ENCODE results near the gene LY86.

The LY86 gene

GRCh38 chr6:6620766-6621425 is 32.4 kb downstream of the LY86 start:
- DNase-seq (ENCODE audit: low read depth in 4 of 4, low spot score in 1 of 4) = no peak

GRCh38 chr6:6622501-6622900 is 34.0 kb downstream of the LY86 start:
- DNase-seq (ENCODE audit: low read depth in 4 of 4, low spot score in 1 of 4) = no peak

- no peak for DNase-seq (ENCODE audit: low read depth in 4 of 4, low spot score in 1 of 4)
Observed at GRCh38 chr6:6623553-6623952, 35.0 kb downstream of the LY86 start.

DNA sequence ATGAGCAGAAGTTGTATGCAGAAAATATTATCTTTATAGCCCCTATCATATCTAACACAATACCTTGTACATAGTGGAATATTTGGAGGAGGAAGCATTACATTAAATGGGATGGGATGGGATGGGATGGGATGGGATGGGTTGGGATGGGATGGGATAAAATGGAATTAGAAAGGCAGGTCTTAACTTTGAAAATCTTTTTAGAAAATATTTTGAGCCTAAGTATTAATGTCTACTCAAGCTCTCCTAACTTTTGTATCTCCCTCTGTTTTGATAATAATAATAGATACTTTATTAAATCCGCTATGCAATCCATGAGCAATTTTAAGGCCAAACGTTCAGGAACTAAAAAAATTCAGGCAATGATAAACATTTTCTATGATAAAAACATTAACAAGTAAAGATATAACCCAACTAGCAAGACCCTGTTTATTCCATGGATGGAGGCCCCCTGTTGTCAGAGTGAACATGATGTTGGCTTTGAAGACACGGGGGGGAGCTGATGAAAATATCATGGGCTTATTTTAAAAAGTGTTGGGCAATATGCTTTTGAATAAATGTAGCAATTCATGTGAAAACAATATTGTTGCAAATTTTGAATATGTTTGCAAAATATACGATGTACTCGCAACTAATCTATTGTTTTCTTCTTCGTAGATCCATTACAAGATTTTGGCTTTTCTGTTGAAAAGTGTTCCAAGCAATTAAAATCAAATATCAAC is 35.9 kb downstream of the LY86 start:
- no peak for DNase-seq (ENCODE audit: low read depth in 4 of 4, low spot score in 1 of 4)

- DNase-seq (ENCODE audit: low read depth in 4 of 4, low spot score in 1 of 4) = no peak
Observed at GRCh38 chr6:6626187-6626586, 37.7 kb downstream of the LY86 start.

DNA sequence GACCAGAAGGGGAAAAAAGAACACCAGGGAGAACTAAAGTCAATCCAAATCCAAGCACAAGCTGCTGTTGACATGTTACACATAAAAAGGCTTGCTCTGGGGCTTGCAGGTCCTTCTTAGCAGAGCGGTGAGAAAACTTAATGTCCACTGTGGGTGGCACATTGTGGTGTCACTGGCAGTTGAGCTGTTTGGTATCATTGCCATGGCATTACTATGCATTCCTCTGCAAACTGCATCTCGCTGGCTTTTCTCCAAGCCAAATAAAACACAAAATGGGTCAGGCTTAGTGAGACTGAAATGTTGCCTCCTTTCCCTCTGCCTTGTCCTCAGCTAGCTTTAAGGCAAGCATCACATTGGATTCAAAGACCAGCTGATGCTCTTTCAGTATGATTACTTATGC is 40.9 kb downstream of the LY86 start:
- no peak for DNase-seq (ENCODE audit: low read depth in 4 of 4, low spot score in 1 of 4)

GRCh38 chr6:6631053-6631452 is 42.5 kb downstream of the LY86 start:
- DNase-seq (ENCODE audit: low read depth in 4 of 4, low spot score in 1 of 4) = no peak

DNA sequence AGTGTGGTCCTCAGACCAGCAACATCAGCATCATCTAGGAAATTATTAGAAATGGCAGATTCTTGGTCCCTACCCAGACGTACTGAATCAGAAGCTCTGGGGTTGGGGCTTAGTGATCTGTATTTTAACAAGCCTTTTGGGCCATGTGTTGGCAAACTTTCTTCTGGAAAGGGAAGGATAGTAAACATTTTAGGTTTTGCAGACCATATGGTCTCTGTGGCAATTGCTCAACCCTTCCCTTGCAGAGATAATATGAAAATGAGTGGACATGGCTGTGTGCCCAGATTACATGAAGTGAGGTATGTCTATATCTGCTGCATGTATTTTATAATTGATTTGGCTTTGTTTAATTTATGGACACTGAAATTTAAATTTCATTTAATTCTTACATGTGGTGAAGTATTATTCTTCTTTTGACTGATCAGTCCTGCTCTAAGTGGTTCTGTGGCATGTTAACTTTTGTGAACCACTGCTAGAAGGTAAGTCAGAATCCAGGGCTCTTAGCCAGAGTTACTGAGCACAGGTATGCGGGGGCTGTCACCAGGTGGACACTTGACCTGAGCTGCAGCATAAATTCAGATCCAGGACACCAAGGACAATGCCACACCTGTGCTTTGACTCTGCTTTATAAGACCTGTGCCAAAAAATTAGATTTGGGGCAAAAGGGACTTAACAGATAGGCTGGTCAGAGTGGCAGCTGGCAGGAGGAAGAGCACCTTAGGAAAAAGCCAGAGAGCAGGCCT is 43.2 kb downstream of the LY86 start:
- DNase-seq (ENCODE audit: low read depth in 4 of 4, low spot score in 1 of 4) = no peak

- DNase-seq (ENCODE audit: low read depth in 4 of 4, low spot score in 1 of 4) = no peak
Observed at GRCh38 chr6:6633898-6634734, 45.6 kb downstream of the LY86 start.

- no peak for DNase-seq (ENCODE audit: low read depth in 4 of 4, low spot score in 1 of 4)
Observed at GRCh38 chr6:6634735-6635075, 46.2 kb downstream of the LY86 start.

GRCh38 chr6:6635291-6635690 is 46.8 kb downstream of the LY86 start:
- no peak for DNase-seq (ENCODE audit: low read depth in 4 of 4, low spot score in 1 of 4)

- DNase-seq (ENCODE audit: low read depth in 4 of 4, low spot score in 1 of 4) = no peak
Observed at GRCh38 chr6:6635869-6636268, 47.3 kb downstream of the LY86 start.

- no peak for DNase-seq (ENCODE audit: low read depth in 4 of 4, low spot score in 1 of 4)
Observed at GRCh38 chr6:6639572-6639971, 51.1 kb downstream of the LY86 start.

DNA sequence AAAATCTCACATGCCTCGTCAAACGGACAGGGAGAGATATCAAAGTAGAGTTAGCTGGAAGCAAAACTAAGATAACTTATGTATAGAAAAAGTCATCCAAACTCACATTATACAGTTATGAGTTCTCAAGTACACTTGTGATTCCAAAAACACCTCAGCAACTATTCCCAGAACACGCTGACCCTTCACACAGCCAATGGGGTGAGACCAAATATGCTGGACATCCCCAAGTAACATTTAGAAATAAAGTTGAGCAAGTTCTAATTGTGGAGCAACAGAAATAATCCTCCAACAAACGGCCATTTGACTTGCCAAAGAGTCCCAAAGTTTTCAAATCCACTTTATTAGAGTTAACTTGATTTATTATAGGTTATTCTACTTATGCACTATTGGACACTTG is 52.4 kb downstream of the LY86 start:
- no peak for DNase-seq (ENCODE audit: low read depth in 4 of 4, low spot score in 1 of 4)

GRCh38 chr6:6643398-6643797 is 54.9 kb downstream of the LY86 start:
- no peak for DNase-seq (ENCODE audit: low read depth in 4 of 4, low spot score in 1 of 4)

GRCh38 chr6:6645261-6645917 is 56.9 kb downstream of the LY86 start:
- DNase-seq (ENCODE audit: low read depth in 4 of 4, low spot score in 1 of 4) = no peak

DNA sequence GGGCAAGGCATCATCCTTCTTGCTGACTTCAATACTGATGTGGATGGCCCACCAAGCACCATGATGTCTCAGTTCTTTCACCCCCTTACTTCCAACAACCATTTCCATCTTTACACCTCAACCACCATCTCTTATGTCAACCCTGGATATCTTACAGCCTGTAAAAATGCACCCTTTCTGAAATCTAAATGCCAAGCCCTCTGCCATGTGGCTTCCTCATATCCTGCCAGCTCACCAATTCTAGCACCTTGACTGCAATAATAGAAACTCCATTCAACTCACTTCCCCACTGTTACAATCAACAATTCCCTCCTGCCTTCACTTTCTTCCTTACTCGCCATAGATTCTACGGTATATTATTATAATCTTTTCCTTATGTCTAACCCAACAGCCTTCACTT is 57.9 kb downstream of the LY86 start:
- no peak for DNase-seq (ENCODE audit: low read depth in 4 of 4, low spot score in 1 of 4)

GRCh38 chr6:6646859-6647258 is 58.3 kb downstream of the LY86 start:
- no peak for DNase-seq (ENCODE audit: low read depth in 4 of 4, low spot score in 1 of 4)

DNA sequence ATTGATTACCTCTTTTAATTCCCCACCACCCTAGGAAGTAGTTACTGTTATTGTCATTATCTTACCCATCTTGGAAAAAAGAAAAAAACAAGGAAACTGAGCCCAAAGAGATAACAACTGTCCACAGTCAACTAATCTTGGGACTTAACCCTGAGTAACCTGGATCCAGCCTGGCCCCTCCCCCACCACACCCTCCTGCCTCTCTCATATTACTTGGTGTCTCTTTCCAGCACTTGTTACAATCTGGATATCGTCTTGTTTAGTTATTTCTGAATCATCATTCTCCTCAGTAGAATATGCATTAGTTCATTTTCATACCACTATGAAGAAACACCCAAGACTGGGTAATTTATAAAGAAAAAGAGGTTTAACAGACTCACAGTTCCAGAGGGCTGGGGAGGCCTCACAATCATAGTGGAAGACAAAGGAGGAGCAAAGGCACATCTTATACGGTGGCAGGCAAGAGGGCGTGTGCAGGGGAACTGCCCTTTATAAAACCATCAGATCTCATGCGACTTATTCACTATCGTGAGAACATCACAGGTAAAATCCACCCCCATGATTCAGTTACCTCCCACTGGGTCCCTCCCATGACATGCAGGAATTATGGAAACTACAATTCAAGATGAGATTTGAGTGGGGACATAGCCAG is 60.3 kb downstream of the LY86 start:
- DNase-seq (ENCODE audit: low read depth in 4 of 4, low spot score in 1 of 4) = no peak

DNA sequence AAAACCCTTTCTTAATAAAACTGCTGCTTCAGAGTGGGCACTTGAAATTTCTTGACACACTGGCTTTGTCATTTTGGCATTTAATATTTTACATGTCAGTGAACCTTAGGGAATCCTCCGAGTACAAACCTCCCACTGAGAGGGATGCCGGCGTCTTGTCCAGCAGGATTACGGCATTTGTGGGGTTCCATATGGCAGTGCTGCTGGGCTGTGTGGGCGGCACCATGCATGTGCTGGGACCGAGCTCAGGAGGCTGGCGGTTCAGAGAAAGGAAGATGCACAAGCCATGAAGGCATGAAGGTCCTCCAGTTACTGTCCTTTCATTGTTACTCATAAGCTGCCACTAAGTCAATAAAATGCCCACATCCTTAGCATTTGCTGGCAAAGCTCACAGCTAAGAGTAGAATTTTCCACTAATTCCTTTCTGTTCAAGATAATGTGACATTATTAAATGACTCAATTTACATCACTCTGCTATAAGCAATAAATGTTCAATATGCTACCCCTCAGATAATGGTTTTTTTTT is 61.4 kb downstream of the LY86 start:
- no peak for DNase-seq (ENCODE audit: low read depth in 4 of 4, low spot score in 1 of 4)

Data from stimulated activated CD4-positive, alpha-beta T cell treated with anti-CD3 and anti-CD28 coated beads, Interleukin-1b, Interleukin-23, amount 100 ng/mL, for 24 hours (primary cell).